GM12891 (cell line): ENCODE results near the gene MARVELD3.

Source experiments
- POLR2A ChIP-seq: IDR thresholded peaks from 2 replicates; pipeline ENCODE4 v1.6.1; 2011; ENCODE audit warnings: low read depth, low read length, control low read depth
- POLR2AphosphoS5 ChIP-seq: IDR thresholded peaks from 2 replicates; pipeline ENCODE4 v1.6.1; 2011; ENCODE audit warnings: low read depth, low read length, control low read depth
- POU2F2 ChIP-seq: IDR thresholded peaks from 2 replicates; pipeline ENCODE4 v1.6.1; 2011; ENCODE audit warnings: low read depth, mild to moderate bottlenecking, control low read depth, low read length, moderate library complexity
- SPI1 ChIP-seq: IDR thresholded peaks from 2 replicates; pipeline ENCODE4 v1.6.1; 2011; ENCODE audit warnings: low read depth, low read length, control low read depth
- TAF1 ChIP-seq: IDR thresholded peaks from 2 replicates; pipeline ENCODE4 v1.6.1; 2011; ENCODE audit warnings: low read depth, low read length, control low read depth

DNA sequence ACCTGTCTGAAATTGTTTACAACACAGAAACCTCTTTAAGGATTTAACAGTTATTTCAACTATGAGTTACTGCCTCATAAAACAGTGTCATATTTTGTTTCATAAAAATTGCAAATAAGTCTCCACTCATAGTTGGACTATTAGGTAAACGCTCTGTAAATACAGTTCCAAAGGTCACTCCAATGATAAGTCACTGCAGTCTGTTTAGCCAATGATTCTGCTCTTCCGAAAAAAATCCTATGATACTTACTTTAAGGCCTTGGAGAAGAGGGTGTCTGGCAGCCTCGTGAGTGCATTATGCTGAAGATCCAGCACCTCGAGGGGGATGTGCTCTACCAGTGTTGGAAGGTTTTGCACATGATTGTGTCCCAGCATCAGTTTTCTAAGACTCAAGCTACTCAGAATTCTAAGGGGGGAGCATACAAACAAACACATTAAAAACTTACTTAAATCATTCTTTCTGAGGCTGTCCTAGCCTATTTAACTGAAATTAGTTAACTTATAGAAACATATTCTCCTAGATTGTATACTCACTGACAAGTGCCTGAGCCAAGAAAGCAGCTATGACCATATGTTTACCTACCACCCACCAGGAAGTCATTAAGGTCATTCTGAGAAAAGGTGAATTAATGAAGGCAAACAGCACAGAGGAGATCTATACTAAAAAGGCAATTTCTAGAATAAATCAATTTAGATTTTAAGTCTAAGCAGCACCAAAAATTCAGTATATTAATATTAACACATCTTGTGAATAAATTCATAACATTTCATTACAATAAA lies 41.1 kb downstream of the MARVELD3 start:
- TF ChIP-seq POLR2A (no peak), TAF1 (no peak), POLR2AphosphoS5 (no peak), POU2F2 (no peak), SPI1 (no peak)
